HG02678 (cell line): Measurements from ENCODE around the gene FRMD4A.
"Not testable (repeated sequence)": the region's sequence is repeated elsewhere in the genome, so short reads cannot be mapped to it uniquely, and the experiment has no call there.

Experiments
- ATAC-seq: cut with Tn5 transposase; IDR thresholded peaks from one replicate; pipeline ENCODE4 v1.9.1; 2021; ENCODE audit warnings: mild to moderate bottlenecking, moderate library complexity; ENCODE audit not compliant: unreplicated experiment

Gene FRMD4A

GRCh38 chr10:14066106-14066505 lies 264.6 kb downstream of the FRMD4A start:
- no peak for ATAC-seq

- ATAC-seq: no peak
Observed at GRCh38 chr10:14063531-14064285, 267.0 kb downstream of the FRMD4A start.

- ATAC-seq: no peak
Observed at GRCh38 chr10:14062528-14063260, 268.0 kb downstream of the FRMD4A start.

GRCh38 chr10:14060320-14061070 lies 270.2 kb downstream of the FRMD4A start:
- ATAC-seq: no peak

GRCh38 chr10:14056610-14057332 lies 274.0 kb downstream of the FRMD4A start:
- no peak for ATAC-seq

GRCh38 chr10:14052931-14053330 lies 277.8 kb downstream of the FRMD4A start:
- no peak for ATAC-seq

GRCh38 chr10:14050598-14050997 lies 280.1 kb downstream of the FRMD4A start:
- no peak for ATAC-seq

GRCh38 chr10:14048930-14049613 lies 281.7 kb downstream of the FRMD4A start:
- no peak for ATAC-seq

GRCh38 chr10:14047431-14047830 lies 283.3 kb downstream of the FRMD4A start:
- ATAC-seq: no peak

GRCh38 chr10:14042051-14042450 lies 288.7 kb downstream of the FRMD4A start:
- ATAC-seq: not testable (repeated sequence)

- ATAC-seq: no peak
Observed at GRCh38 chr10:14040787-14041631, 289.7 kb downstream of the FRMD4A start.

GRCh38 chr10:14039968-14040668 lies 290.6 kb downstream of the FRMD4A start:
- ATAC-seq: no peak

GRCh38 chr10:14036233-14036632 lies 294.5 kb downstream of the FRMD4A start:
- ATAC-seq: no peak

- ATAC-seq: no peak
Observed at GRCh38 chr10:14035506-14035905, 295.2 kb downstream of the FRMD4A start.

- no peak for ATAC-seq
Observed at GRCh38 chr10:14032406-14032998, 298.2 kb downstream of the FRMD4A start.

- no peak for ATAC-seq
Observed at GRCh38 chr10:14026325-14026724, 304.4 kb downstream of the FRMD4A start.

- ATAC-seq: no peak
Observed at GRCh38 chr10:14025283-14026189, 305.2 kb downstream of the FRMD4A start.
